ENCODE measurements around the gene PLXNA4. TPM values are rescaled to one million over a fixed set of nuclear protein-coding genes. Genes with fewer than 3 reads are reported as not detected.

PLXNA4 gene
- total and polyA plus RNA-seq, 2 experiments from 2014 or later: 1.9 to 4.8 TPM

DNA sequence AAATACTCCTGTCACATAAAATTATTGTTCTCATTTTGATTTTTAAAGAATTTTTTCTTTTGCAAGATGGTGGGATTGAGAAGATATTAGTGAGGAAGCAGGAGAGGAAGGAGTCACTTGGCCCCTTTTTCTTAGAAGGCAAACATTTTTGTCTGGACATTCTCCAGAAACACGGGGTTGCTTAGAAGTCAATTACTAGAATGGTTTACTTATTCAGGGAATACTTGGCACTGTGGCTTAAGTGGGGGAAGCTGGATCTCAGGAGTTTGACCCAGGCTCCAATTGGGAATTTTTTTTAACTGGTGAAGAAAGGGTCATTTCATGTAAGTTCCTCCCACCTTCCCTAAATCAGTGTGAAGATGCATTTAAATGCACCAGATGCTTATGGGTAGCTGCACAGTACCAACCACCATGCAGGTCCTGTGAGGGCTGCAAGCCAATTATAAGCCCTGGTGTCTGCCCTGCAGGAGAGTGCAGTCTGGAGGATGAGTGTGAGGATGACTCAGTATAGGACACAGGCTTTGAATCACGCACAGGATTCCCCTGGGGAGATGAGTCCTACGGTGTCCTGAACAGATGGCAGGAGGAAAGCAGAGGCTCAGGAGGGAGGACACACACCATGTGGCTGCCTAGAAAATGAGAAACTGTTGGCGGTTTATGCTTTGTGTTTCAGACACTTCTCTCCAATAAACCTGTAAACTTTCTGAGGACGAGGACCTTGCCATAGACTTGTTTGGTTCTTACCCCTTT is 299.1 kb downstream of the PLXNA4 start:
- H3K79me2 ChIP-seq: no peaks in the 10 kb centered on the region
- H3K4me2 ChIP-seq: no peak overlapping the region
- peaks cover 2% of the 10 kb centered on the region for H3K27me3 ChIP-seq
- no peak for DNase-seq (ENCODE audit: low spot score)
- H3K4me3 ChIP-seq: no peak overlapping the region
- TF ChIP-seq EZH2 (IDR thresholded peaks at IDR 0.05; ENCODE audit: borderline replicate concordance): no peak
- TF ChIP-seq EZH2phosphoT487 (IDR thresholded peaks at IDR 0.05; ENCODE audit: low read depth, severe bottlenecking, unreplicated experiment): no peak
- TF ChIP-seq CTCF (IDR thresholded peaks at IDR 0.05; ENCODE audit: poor library complexity): no peak
- WGBS (ENCODE audit: low lambda C conversion rate, missing lambda C conversion rate): 36% methylated on average over 5 of the region's 5 CpGs
- no peak overlapping the region for H2AFZ ChIP-seq
- no peaks in the 10 kb centered on the region for H3K9me3 ChIP-seq (ENCODE audit: low read depth)
- H3K27ac ChIP-seq: no peak overlapping the region
- no peaks in the 10 kb centered on the region for H3K9me2 ChIP-seq (replicated peaks; ENCODE audit: insufficient read depth)
- no peaks in the 10 kb centered on the region for H3K36me3 ChIP-seq (replicated peaks; ENCODE audit: insufficient read depth, low read depth)
- H3K4me1 ChIP-seq (ENCODE audit: insufficient read depth): no peaks in the 10 kb centered on the region
- no peaks in the 10 kb centered on the region for H4K20me1 ChIP-seq (ENCODE audit: insufficient read depth, poor library complexity, severe bottlenecking)

DNA sequence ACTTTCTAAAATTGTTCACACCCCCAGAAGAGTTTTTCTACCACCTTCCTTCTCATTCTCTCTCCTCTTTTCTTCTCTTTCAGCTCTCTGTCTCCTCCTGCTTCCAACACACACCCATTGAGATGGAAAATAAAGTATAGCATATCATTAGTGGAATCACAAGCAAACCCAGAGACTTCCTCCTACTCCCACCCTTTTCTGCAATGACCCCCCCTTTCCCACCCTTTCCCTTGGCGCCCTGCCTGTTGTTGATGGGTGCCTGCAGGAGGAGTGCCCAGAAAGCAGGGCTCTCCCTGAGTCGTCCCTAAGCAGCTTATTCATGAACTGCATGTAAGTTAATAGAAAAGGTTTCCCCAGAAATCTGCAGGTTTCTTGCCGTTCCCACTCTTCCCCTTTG is 300.0 kb downstream of the PLXNA4 start:
- Histone ChIP-seq H3K4me3 (no peak overlapping the region), H3K27me3 (peaks cover 3% of the 10 kb centered on the region), H2AFZ (no peak overlapping the region), H3K9me3 (ENCODE audit: low read depth) (no peaks in the 10 kb centered on the region), H3K4me1 (ENCODE audit: insufficient read depth) (no peaks in the 10 kb centered on the region), H4K20me1 (ENCODE audit: insufficient read depth, poor library complexity, severe bottlenecking) (no peaks in the 10 kb centered on the region), H3K36me3 (replicated peaks; ENCODE audit: insufficient read depth, low read depth) (no peaks in the 10 kb centered on the region), H3K4me2 (no peak overlapping the region), H3K79me2 (no peaks in the 10 kb centered on the region), H3K27ac (no peak overlapping the region), H3K9me2 (replicated peaks; ENCODE audit: insufficient read depth) (no peaks in the 10 kb centered on the region)
- TF ChIP-seq EZH2 (IDR thresholded peaks at IDR 0.05; ENCODE audit: borderline replicate concordance) (no peak), CTCF (IDR thresholded peaks at IDR 0.05; ENCODE audit: poor library complexity) (no peak), EZH2phosphoT487 (IDR thresholded peaks at IDR 0.05; ENCODE audit: low read depth, severe bottlenecking, unreplicated experiment) (no peak)
- DNase-seq (ENCODE audit: low spot score): no peak
- WGBS (ENCODE audit: low lambda C conversion rate, missing lambda C conversion rate): 66% methylated on average over 3 of the region's 3 CpGs

GRCh38 chr7:132275416-132276233 is 300.6 kb downstream of the PLXNA4 start:
- TF ChIP-seq EZH2phosphoT487 (IDR thresholded peaks at IDR 0.05; ENCODE audit: low read depth, severe bottlenecking, unreplicated experiment): no peak
- TF ChIP-seq EZH2 (IDR thresholded peaks at IDR 0.05; ENCODE audit: borderline replicate concordance): no peak
- no peak for TF ChIP-seq CTCF (IDR thresholded peaks at IDR 0.05; ENCODE audit: poor library complexity)
- no peaks in the 10 kb centered on the region for H4K20me1 ChIP-seq (ENCODE audit: insufficient read depth, poor library complexity, severe bottlenecking)
- H3K27me3 ChIP-seq: peaks cover 3% of the 10 kb centered on the region
- H3K27ac ChIP-seq: no peak overlapping the region
- no peaks in the 10 kb centered on the region for H3K9me2 ChIP-seq (replicated peaks; ENCODE audit: insufficient read depth)
- H3K4me2 ChIP-seq: no peak overlapping the region
- H3K4me1 ChIP-seq (ENCODE audit: insufficient read depth): no peaks in the 10 kb centered on the region
- H3K9me3 ChIP-seq (ENCODE audit: low read depth): no peaks in the 10 kb centered on the region
- no peak overlapping the region for H3K4me3 ChIP-seq
- H2AFZ ChIP-seq: no peak overlapping the region
- H3K36me3 ChIP-seq (replicated peaks; ENCODE audit: insufficient read depth, low read depth): no peaks in the 10 kb centered on the region
- no peaks in the 10 kb centered on the region for H3K79me2 ChIP-seq
- DNase-seq (ENCODE audit: low spot score): no peak
- 69% methylated on average over 4 of the region's 4 CpGs for WGBS (ENCODE audit: low lambda C conversion rate, missing lambda C conversion rate)

Data from hepatocyte (in vitro differentiated cells).